ENCODE results near the gene NQO2.
"Not testable (repeated sequence)": the region's sequence is repeated elsewhere in the genome, so short reads cannot be mapped to it uniquely, and the experiment has no call there.

NQO2 gene

GRCh38 chr6:2990248-2990931, 9.3 kb upstream of the NQO2 start:
- DNase-seq, result peak; percentile 42 to 71

DNA sequence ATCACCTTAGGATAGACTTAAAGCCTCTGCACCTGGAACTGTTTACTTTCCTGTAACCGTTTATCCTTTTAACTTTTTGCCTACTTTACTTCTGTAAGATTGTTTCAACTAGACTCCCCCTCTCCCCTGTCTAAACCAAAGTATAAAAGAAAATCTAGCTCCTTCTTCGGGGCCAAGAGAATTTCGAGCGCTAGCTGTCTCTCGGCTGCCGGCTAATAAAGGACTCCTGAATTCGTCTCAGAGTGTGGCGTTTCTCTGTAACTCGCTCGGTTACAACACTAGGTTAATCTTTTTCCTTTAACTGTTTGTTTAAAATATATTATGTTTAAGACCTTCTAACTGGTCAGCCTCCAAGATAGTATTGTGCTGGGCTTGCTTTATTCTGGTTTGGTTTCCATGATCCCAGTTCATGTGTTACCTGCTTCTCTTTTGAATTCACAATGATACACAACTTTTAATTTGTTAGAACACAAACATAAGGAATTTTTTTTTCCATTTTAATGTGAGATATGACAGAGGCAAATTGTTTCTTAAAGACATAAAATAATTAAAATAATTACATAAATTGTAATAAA, 8.7 kb upstream of the NQO2 start:
- no peak for DNase-seq

DNA sequence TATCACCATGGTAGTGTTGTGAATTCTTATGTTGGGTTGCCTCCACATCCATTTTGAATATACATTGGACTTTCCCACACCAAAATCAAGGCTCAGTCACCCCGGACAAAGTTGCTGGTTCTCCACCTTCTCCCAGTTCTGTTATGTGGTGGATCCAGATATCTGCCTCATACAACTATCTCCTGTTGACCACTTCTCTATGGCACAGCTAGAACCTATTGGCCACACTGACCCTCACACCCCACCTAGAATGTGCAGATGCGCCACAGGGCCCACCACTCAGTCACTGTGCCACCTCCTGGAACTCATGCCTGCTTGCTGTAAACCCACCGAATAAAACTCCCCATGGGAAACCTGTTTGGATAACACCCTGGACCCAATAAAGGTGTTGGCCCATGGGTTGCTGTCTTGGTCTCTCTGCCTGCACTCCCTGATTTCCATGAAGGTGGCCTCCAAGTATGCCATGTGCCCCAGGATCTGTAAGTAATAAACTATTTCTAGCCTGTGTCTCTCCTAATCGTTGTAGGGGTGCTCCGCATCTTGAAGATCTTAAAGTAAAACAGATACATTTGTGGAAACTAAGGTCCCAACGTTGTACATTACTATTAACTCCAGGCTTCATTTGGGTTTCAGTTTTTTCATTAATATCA, 7.2 kb upstream of the NQO2 start:
- no peak for DNase-seq

DNA sequence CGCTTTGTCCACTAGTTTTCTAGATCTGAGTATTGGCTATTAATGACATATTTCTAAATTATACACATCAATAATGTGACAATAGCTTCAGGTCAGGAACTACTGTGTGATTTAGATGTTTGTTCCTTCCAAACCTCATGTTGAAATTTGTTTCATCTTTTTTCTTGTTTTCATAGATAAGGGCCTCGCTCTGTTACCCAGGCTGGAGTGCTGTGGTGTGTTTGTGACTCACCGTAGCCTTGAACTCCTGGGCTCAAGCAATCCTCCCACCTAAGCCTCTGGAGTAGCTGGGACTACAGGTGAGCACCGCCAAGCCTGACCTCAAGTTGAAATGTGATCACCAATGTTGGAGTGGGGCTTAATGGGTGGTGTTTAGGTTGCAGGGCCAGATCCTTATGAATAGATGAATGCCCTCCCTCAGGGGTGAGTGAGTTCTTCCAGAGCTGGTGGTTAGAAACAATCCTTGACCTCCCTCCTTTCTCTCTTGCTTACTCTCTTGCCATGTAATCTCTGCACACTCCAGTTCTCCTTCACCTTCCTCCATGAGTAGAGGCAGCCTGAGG, 5.9 kb upstream of the NQO2 start:
- no peak for DNase-seq

DNA sequence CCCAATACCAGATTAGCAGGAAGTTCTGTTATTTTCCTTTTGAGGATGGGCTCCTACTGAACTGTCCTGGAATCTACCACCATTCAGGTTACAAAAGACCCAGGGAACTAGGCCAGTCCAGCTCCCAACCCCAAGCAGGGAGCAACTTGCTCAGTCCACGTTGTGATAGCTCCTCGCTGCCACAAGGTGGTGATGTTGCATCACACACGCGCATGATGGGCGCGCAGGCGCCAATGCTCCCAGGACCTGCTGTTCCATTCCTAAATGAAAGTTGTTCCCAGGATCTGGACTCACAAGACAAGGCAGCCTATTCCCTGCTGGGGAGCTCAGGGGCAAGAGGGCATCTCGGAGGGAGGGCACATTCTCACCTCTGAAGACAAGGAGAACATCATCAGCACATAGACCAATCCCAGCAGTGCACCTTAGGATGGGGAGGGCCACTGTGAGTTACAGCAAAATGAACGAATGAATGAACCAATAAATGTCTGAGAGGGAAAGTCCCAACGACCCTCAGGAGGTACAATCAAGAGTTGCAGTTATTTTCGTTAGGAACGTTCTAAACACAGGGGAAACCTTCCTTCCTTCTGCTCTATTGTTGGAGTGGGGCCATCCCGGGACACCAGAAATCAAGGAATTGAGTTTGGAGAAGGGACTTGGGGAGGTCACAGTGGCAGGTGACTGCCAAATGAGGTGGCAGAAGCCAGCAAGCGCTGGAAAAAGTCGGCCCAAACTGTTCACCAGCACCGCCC, 1.3 kb upstream of the NQO2 start:
- peak in 1 of 2 experiments; percentile 34 for DNase-seq

GRCh38 chr6:2998998-2999617, 586 bp upstream of the NQO2 start:
- peak in 1 of 2 experiments; percentile 77 for DNase-seq

DNA sequence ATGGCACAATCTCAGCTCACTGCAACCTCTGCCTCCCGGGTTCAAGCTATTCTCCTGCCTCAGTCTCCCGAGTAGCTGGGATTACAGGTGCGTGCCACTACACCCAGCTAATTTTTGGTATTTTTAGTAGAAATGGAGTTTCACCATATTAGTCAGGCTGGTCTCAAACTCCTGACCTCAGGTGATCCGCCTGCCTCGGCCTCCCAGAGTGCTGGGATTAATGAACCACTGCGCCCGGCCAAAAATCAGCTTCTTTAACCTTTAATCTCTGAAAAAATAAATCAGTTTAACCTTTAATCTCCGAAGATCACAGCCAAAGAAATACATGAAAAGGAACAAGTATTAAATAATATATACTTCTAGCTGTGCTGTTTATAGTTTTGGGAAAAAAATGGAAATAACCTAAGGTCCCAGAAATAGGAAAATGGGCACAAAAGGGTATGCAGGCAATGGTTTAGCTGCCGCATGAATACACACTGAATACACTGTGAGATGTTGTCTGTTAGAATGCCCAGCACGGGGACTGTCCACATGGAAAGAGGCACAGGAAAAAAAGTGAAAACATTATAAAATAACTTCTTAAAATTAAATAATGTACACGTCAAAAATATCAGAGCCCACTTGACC, 1.6 kb downstream of the NQO2 start:
- DNase-seq, result no peak

GRCh38 chr6:3001773-3002293, 2.1 kb downstream of the NQO2 start:
- DNase-seq, result peak; percentile 84 to 92

GRCh38 chr6:3003226-3003625, 3.5 kb downstream of the NQO2 start:
- DNase-seq, result not testable (repeated sequence)

- no peak for DNase-seq
Measured at GRCh38 chr6:3005077-3005476, 5.4 kb downstream of the NQO2 start.

DNA sequence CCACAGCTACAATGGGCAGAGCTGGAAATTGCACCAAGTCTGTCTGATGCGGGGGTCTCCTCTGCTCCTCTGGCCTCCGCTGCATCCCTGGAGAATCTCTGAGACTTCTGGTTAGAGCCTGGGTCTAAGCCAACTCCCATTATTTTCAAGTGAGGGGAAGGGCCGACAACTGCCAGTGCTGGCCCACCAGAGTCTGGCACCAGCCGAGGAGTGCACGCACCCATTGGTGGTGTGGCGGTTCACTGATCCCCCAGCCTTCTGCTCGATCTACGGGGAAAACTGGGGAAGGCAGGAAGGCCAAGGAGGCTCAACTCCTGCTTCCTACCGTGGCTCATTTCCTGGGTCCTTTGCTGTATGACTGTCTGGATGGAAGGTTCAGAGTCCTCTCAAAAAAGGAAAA, 6.2 kb downstream of the NQO2 start:
- DNase-seq, result no peak

DNA sequence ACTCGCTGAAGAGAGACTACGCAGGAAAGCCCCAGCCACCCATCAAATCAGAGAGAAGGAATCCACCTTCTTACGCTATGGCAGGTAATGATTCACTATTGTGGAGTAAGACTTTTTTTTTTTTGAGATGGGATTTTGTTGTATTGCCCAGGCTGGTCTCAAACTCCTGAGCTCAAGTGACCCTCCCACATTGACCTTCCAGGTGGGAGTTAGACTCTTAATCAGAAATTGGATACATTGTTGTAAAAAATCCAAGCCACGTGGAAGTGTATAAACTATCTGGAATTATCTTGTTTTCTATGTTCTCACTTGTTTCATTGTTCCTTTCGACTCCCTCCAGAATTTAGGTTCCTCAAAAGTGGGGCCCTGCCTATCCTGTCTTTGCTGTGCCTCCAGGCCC, 6.8 kb downstream of the NQO2 start:
- no peak for DNase-seq

- DNase-seq, result no peak
Measured at GRCh38 chr6:3007571-3007970, 7.9 kb downstream of the NQO2 start.

DNA sequence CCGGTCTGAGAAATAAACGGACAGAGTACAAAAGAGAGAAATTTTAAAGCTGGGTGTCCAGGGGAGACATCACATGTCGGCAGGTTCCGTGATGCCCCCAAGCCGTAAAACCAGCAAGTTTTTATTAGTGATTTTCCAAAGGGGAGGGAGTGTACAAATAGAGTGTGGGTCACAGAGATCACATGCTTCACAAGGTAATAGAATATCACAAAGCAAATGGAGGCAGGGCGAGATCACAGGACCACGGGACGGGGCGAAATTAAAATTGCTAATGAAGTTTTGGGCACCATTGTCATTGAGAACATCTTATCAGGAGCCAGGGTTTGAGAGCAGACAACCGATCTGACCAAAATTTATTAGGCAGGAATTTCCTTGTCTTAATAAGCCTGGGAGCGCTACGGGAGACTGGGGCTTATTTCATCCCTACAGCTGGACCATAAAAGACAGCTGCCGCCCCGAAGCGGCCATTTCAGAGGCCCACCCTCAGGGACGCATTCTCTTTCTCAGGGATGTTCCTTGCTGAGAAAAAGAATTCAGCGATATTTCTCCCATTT, 9.1 kb downstream of the NQO2 start:
- DNase-seq, result not testable (repeated sequence)

GRCh38 chr6:3009930-3010329, 10.2 kb downstream of the NQO2 start:
- no peak for DNase-seq

GRCh38 chr6:3011158-3011557, 11.5 kb downstream of the NQO2 start:
- DNase-seq, result no peak

DNA sequence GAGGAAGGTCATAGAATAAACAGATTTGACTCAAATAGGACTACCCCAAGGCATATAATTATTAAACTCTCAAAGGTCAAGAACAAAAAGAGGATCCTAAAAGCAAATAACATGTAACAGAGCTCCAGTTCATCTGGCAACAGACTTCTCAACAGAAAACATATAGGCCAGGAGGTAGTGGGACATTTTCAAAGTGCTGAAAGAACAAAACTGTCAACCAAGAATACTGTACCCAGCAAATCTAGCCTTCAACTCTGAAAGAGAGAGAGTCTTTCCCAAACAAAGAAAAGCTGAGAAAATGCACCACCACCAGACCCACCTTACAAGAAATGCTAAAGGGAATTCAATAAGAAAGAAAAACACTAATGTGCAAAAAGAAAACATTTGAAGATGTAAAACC, 11.9 kb downstream of the NQO2 start:
- no peak for DNase-seq

GRCh38 chr6:3013486-3013885, 13.8 kb downstream of the NQO2 start:
- peak in 1 of 2 experiments; percentile 73 for DNase-seq

GRCh38 chr6:3013901-3014674, 14.4 kb downstream of the NQO2 start:
- DNase-seq, result no peak

- no peak for DNase-seq
Measured at GRCh38 chr6:3014675-3015066, 15.0 kb downstream of the NQO2 start.

- DNase-seq, result no peak
Measured at GRCh38 chr6:3015144-3015543, 15.4 kb downstream of the NQO2 start.
